Stomach (tissue), 9 donors: ENCODE results near the gene NAA40. TPM values are rescaled to one million over a fixed set of nuclear protein-coding genes. Genes with fewer than 3 reads are reported as not detected.
A peak's percentile ranks its signal among the peaks of the same experiment; 100 is the strongest.

Source experiments
- DNase-seq, 2 donors: peaks; one replicate each; pipeline versions ENCODE4 v3.0.0 to v3.0.0-alpha.2; 2013 to 2019
- H3K27ac ChIP-seq, 5 donors: fragments of 200-600 bp in 4 of 5; sonication (generic) in 4 of 5; one replicate each; pipeline ENCODE4 v1.5.1; 2013 to 2019; ENCODE audit warnings: mild to moderate bottlenecking in 1 of 5, moderate library complexity in 1 of 5
- H3K27me3 ChIP-seq, 3 donors: fragments of 200-600 bp; sonication (generic); one replicate each; pipeline ENCODE4 v1.5.1; 2017 to 2019; ENCODE audit warnings: mixed run types in 1 of 3
- H3K36me3 ChIP-seq, 4 donors: fragments of 200-600 bp; sonication (generic); 1 replicate in 3 of 4; 2 replicates in 1 of 4; pipeline ENCODE4 v1.5.1; 2016 to 2019
- H3K4me1 ChIP-seq, 4 donors: fragments of 200-600 bp; sonication (generic); one replicate each; pipeline ENCODE4 v1.5.1; 2016 to 2019
- H3K4me3 ChIP-seq, 4 donors: fragments of 200-600 bp; sonication (generic) in 3 of 4; one replicate each; pipeline ENCODE4 v1.5.1; 2016 to 2019; ENCODE audit warnings: mild to moderate bottlenecking in 1 of 4
- H3K9me3 ChIP-seq, 4 donors: fragments of 200-600 bp; sonication (generic); one replicate each; pipeline ENCODE4 v1.5.1; 2016 to 2019
- EP300 ChIP-seq: sonication (generic); formaldehyde crosslinking; IDR thresholded peaks from one replicate; pipeline ENCODE4 v1.6.1; 2017; ENCODE audit warnings: antibody characterized with exemption
- POLR2A ChIP-seq, 4 donors: fragments of 450-650 bp; IDR thresholded peaks; one replicate each; pipeline ENCODE4 v1.6.1; 2016; ENCODE audit warnings: antibody characterized with exemption in 4 of 4, control low read depth in 2 of 4, mild to moderate bottlenecking in 1 of 4, moderate library complexity in 1 of 4
- POLR2AphosphoS5 ChIP-seq, 3 donors: sonication (generic); formaldehyde crosslinking; IDR thresholded peaks; one replicate each; pipeline ENCODE4 v1.6.1; 2016; ENCODE audit warnings: antibody characterized with exemption in 3 of 3
- WGBS, 5 donors: extraction: QIAGEN DNeasy Blood & Tissue Kit in 3 of 5; methylation state at CpG; one replicate each; pipeline versions ENCODE4 v1.1.5 to v1.1.7; 2013 to 2018; 5-methylcytosine and 5-hydroxymethylcytosine counted together
- intact Hi-C: fragments of 100-400 bp; cut with DNase I; formaldehyde crosslinking; loops from one replicate; pipeline ENCODE4 v1.15.1; 2023; ENCODE audit warnings: low total_unique reads
- polyA plus RNA-seq, 3 donors: library from polyadenylated mRNA; stranded (reverse); fragments of 200-250 nt; gene quantifications; one replicate each; pipeline ENCODE4 v1.2.3, GENCODE V29; 2013
- total RNA-seq, 5 donors: library from RNA; depleted of rRNA; stranded (reverse); fragments of >200 nt; gene quantifications; one replicate each; pipeline versions ENCODE4 v1.1.0 to v1.2.3, GENCODE V29; 2014 to 2016
- TF ChIP-seq, protein P1 (sequence below), 7 experiments: fragments of 450-650 bp in 4 of 7; fragments of 200-600 bp in 3 of 7; sonication (generic) in 3 of 7; IDR thresholded peaks; one replicate each; pipeline ENCODE4 v1.5.1; 2016 to 2019; ENCODE audit warnings: antibody characterized with exemption in 7 of 7, control low read depth in 2 of 7, mild to moderate bottlenecking in 1 of 7
- donor health status: healthy with polysubstance abuse.
- donor health status: Bipolar disorder and iron deficiency.
- donor health status: healthy.

The NAA40 gene
- total and polyA plus RNA-seq, 8 donors, result 4.3 to 71.4 (median 8.1) TPM

DNA sequence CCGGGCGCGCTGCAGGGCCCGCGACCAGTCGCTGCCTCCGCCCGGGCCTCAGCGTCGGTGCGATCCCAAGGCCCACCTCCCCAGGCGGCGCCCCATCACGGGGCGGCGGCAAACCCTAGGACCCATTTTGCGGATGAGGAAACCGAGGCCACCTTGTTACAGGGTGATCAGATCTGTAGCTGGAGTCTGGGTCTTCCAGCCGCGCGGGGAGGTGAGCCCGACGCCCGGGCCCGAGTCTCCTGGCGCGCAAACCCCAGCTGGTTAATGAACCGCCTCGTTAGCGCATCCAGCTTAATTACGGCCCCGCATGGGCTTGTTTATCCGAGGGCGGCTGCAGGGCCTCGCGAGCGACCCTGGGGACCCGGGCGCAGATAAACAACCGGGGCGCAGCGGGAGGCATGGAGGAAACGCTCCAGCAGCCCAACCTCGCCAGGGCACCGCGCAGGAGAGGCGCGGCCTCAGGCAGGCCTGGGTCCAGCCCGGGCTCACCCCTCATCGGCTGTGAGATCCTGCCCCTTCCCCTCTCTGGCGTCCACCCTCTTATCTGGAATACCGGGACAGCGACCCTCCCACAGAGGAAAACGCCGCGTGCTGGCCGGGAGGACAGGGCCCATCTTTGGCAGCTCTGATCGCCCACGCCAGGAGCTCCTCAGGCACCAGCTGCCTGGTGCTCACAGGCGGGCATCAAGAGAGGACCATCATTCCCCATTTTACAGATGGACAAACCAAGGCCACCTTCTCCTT, 62.1 kb downstream of the NAA40 start:
- peak overlapping the region in 1 of 5 donors; percentile 16 for H3K27ac ChIP-seq
- no peak for DNase-seq
- peaks cover 29 to 43% (median 32%) of the 10 kb centered on the region in 4 donors for H3K4me1 ChIP-seq
- intact Hi-C loops, result loop anchor here (2.0 kb wide), 1 partner anchor 148 kb away; no protein-coding TSS in a partner anchor
- peaks cover 25 to 30% (median 29%) of the 10 kb centered on the region in 4 donors for H3K36me3 ChIP-seq
- TF ChIP-seq POLR2AphosphoS5 (IDR thresholded peaks at IDR 0.05) (no peak), EP300 (no peak), POLR2A (IDR thresholded peaks at IDR 0.05) (no peak)
- TF ChIP-seq, protein P1, sequence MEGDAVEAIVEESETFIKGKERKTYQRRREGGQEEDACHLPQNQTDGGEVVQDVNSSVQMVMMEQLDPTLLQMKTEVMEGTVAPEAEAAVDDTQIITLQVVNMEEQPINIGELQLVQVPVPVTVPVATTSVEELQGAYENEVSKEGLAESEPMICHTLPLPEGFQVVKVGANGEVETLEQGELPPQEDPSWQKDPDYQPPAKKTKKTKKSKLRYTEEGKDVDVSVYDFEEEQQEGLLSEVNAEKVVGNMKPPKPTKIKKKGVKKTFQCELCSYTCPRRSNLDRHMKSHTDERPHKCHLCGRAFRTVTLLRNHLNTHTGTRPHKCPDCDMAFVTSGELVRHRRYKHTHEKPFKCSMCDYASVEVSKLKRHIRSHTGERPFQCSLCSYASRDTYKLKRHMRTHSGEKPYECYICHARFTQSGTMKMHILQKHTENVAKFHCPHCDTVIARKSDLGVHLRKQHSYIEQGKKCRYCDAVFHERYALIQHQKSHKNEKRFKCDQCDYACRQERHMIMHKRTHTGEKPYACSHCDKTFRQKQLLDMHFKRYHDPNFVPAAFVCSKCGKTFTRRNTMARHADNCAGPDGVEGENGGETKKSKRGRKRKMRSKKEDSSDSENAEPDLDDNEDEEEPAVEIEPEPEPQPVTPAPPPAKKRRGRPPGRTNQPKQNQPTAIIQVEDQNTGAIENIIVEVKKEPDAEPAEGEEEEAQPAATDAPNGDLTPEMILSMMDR (IDR thresholded peaks at IDR 0.05), result peak in 2 of 7 experiments; percentile 10 to 19
- 24 to 34% (median 27%) methylated on average over 31 to 60 of the region's 60 CpGs for WGBS, 5 donors
- peaks cover 0 to 33% (median 0%) of the 10 kb centered on the region in 3 donors for H3K27me3 ChIP-seq
- H3K4me3 ChIP-seq, result peak overlapping the region; percentile 19 to 48 (median 40)
- no peaks in the 10 kb centered on the region for H3K9me3 ChIP-seq

DNA sequence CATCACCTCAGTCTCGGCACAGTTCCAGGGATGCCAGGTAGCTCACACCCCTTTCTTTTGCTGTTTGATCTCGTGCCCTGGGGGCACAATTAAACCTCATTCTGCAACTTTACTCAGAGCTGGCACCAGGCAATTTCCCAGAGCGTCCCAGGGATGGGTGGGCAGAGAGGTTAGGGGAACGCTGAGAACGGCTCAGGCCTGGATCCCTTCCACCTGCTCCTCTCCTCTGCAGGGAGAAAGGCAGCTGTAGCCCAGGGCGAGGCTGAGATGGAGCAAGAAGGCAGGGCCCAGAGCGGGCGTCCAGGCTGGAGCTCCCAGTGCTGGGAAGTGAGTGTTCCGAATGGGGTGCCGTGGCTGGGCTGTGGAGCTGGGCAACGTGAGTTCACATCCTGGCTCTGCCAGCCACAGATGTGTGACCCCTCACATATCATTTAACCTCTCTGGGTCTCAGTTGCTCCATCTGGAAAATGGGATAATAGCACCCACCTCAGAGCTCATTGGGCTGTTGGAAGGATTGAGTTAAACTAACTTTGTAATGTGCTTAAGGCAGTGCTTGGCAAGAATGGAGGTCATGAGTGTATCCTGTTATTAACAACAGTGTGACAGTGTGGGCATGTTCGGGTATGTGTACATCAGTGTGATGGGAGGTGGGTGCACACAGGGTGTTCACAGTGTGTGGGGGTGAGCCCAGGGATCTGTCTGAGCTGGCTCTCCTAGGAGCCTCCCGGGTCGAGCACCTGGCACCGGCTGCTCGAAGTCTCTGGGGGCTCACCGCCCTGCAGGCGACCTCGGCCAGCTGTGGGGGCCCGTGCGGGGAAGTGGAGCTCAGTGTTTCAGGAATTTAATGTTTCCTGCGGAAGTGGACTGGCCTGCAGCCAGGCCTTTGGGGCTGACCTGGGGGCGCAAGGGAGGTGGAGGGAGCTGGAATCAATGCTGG, 63.0 kb downstream of the NAA40 start:
- H3K36me3 ChIP-seq, result peaks cover 17 to 22% (median 20%) of the 10 kb centered on the region in 4 donors
- H3K4me3 ChIP-seq, result no peak overlapping the region
- intact Hi-C loops, result loop anchor here (2.0 kb wide), 1 partner anchor 147 kb away; no protein-coding TSS in a partner anchor
- peak in 1 of 2 donors; percentile 78 for DNase-seq
- TF ChIP-seq POLR2AphosphoS5 (IDR thresholded peaks at IDR 0.05) (no peak), POLR2A (IDR thresholded peaks at IDR 0.05) (no peak)
- no peak overlapping the region for H3K27ac ChIP-seq
- 67 to 80% (median 71%) methylated on average over 20 to 23 of the region's 23 CpGs for WGBS, 5 donors
- H3K27me3 ChIP-seq, result peaks cover 0 to 40% (median 0%) of the 10 kb centered on the region in 3 donors
- H3K4me1 ChIP-seq, result peaks cover 29 to 46% (median 33%) of the 10 kb centered on the region in 4 donors
- H3K9me3 ChIP-seq, result no peaks in the 10 kb centered on the region

DNA sequence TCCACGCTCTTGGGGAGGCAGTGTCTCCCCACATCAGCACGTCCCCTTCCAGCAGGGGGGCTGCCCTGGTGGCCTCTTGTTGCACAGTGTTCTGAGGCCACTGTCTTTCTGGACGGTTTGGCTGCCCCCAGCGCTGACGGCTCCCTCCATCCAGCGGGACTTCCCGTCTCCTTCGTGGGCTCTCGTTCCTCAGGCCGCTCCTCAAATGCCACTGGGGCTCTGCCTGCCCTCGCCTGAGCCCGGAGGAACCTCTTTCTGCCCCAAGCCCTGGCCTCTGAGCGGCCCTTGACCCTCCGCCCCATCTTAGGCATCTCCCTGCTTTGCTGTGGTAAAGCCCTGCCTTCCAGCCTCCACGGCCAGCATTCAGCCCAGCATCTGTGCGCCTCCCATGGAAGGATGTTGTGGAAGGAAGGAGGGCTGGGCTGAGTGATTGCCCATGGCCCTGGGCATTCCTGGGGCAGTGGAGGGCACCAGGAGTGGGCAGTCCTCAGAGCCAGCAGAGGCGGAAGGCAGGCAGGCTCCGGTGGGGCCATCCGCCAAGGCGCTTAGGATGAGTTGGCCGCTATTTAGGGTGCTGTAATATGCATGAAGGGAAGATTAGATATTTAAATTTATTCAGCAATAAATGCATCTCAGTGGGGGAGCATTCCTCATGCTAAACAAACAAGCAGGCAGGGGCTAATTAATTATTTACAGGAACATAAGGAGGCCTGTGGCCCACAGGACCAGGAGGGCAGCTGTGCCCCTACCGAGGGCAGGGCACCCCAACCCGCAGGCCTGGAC, 65.2 kb downstream of the NAA40 start:
- no peak for DNase-seq
- intact Hi-C loops, result no loop called here
- 63 to 76% (median 73%) methylated on average over 14 to 23 of the region's 23 CpGs for WGBS, 5 donors
- Histone ChIP-seq H3K27ac (no peak overlapping the region), H3K4me3 (no peak overlapping the region), H3K4me1 (peaks cover 37 to 55% (median 42%) of the 10 kb centered on the region in 4 donors), H3K9me3 (no peaks in the 10 kb centered on the region), H3K27me3 (peaks cover 0 to 55% (median 0%) of the 10 kb centered on the region in 3 donors), H3K36me3 (no peaks in the 10 kb centered on the region)
- no peak for TF ChIP-seq EP300
- TF ChIP-seq, protein P1 (IDR thresholded peaks at IDR 0.05), result no peak
- TF ChIP-seq POLR2AphosphoS5 (IDR thresholded peaks at IDR 0.05), result no peak
- no peak for TF ChIP-seq POLR2A (IDR thresholded peaks at IDR 0.05)

DNA sequence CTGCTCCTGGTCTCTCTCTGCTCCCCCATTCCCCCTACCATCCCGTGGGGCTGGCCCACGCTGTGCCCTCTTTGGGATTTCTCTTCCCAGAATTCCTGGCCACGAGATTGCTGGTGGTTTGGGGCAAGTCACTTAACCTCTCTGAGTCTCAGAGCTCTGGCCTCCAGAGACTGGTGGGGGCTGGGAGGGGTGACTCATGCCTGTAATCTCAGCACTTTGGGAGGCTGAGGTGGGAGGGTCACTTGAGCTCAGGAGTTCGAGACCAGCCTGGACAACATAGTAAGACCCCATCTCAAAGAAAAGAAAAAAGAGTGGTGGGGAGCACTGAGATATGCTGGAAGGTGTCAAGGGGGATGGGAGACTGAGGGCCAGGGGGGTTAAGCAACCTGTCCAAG, 65.8 kb downstream of the NAA40 start:
- peaks cover 31 to 49% (median 36%) of the 10 kb centered on the region in 4 donors for H3K4me1 ChIP-seq
- intact Hi-C loops, result no loop called here
- no peaks in the 10 kb centered on the region for H3K9me3 ChIP-seq
- WGBS, 5 donors, result 67 to 76% (median 70%) methylated on average over 1 to 4 of the region's 4 CpGs
- no peaks in the 10 kb centered on the region for H3K36me3 ChIP-seq
- H3K4me3 ChIP-seq, result no peak overlapping the region
- no peak for DNase-seq
- no peak for TF ChIP-seq POLR2AphosphoS5 (IDR thresholded peaks at IDR 0.05)
- TF ChIP-seq, protein P1 (IDR thresholded peaks at IDR 0.05), result no peak
- TF ChIP-seq POLR2A (IDR thresholded peaks at IDR 0.05), result no peak
- no peak for TF ChIP-seq EP300
- H3K27me3 ChIP-seq, result peaks cover 0 to 52% (median 0%) of the 10 kb centered on the region in 3 donors
- no peak overlapping the region for H3K27ac ChIP-seq
